NCI-H128 (cell line): ENCODE results near the gene RNF32.

Experiments
- DNase-seq: peaks from one replicate; lab custom pipeline; 2025; ENCODE audit not compliant: unreplicated experiment; lab: John Stamatoyannopoulos, UW

Gene RNF32

DNA sequence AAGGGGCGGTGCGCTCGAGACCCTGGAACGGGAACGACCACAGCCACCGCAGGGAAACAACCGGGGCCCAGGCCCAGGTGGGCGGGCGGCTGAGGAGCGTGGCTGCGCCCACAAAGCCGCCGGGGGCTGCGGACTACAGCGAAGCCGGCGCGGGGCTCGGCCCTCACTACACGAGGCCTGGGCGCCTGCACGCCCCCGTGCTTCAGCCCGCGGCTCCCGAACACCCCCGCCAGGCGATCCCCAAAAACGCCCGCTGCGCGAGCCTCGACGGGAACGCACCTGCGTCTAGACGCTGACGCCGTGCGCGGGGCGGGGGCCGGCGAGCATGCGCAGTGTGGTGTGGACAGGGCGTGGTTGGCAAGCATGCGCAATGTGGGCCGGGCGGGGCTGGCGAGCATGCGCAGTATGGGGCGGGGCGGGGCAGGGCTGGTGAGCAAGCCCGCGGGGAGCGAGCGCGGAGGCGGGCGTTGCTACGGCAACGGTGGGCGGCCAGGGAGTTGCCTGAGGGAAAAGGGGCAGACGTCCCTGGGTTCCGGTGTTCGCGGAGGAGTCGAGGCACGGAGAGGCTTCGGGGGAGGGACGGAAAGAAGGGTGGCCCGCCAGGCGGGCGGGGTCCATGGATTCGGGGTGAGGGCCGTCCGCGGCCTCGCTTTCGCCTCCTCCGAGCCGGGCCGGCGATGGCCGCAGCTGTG, at the start of gene RNF32:
RNF32 (plus strand) TSS at position 518 of the 692 bp plus-strand sequence. CDS start 3,104 bp downstream, outside the sequence.
- DNase-seq, result peak; percentile 59

DNA sequence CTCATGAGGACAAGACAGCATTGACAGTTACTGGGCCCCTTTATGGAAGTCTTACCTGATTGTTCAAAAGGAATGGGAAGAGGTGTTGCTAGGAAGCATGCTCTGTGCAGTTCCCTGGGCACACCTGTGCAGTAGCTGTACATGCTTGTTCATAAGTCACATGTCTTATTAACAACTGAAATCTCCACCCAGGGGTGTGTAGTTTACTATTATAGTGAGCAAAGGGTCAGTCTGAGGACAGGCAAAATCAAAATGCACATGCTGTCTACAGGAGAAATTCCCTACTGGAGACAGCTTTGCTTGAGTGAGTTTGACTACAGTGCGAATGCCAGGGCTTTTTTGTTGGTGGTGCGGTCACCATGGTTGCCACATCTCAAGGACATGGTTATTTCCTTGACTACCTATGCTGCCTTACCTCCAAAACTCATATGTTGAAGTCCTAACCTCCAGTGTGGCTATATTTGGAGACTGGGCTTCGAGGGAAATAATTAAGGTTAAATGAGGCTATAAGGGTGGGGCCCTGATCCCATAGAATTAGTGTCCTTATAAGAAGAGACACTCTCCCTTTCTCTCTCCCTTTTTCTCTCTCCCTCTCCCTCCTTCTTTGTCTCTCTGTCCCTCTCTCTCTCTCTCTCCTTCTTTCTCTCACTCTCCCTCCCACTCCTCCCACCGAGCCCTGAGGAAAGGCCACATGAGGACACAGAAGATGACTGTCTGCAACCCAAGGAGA, 48.3 kb upstream of the RNF32 start:
- DNase-seq, result no peak

DNA sequence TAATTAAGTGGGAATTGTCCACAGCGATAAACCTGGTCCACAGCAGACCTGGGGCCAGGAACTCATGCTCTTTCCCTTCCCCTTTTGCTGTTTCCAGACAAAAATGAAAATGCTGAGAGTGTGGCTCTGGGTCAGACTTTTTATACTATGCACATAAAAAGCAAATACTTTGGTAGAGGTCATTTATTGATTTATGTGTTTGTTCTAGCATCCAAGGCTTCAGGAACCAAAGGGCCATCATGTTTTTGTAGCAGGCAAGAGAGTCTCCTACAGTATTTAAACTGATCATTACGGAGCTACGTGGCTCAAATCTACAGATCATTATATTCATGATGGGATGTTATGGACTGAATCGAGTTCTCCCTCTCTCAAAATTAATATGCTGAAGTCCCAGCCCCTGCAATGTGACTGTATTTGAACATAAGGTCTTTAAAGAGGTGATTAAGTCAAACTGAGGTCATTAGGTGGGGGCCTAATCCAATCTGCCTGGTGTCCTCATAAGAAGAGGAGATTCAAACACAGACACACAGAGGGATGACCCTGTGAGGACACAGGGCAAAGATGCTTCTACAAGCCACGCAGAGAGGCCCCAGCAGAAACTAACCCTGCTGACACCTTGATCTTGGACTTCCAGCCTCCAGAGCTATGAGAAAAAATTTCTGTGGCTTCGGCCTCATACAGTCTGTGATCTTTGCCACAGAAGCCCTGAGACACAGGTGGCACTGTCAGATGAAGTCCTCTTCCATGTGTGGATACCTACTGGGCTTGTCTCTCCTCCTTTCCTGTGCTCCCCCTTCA, 46.1 kb upstream of the RNF32 start:
- no peak for DNase-seq

DNA sequence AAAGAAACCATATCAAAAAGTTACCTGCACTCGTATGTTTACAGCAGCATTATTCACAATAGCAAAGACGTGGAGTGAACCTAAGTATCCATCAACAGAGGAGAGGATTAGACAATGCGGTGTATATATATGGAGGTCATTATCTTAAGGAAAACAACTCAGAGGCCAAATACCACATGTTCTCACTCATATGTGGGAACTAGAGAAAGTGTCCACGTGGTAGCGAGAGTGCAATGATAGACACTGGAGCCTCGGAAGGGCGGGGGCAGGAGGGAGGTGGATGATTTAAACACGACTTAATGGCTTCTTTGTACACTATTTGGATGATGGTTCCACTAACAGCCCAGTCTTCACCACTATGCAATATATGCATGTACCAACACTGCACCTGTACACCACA, 40.1 kb upstream of the RNF32 start:
- no peak for DNase-seq

DNA sequence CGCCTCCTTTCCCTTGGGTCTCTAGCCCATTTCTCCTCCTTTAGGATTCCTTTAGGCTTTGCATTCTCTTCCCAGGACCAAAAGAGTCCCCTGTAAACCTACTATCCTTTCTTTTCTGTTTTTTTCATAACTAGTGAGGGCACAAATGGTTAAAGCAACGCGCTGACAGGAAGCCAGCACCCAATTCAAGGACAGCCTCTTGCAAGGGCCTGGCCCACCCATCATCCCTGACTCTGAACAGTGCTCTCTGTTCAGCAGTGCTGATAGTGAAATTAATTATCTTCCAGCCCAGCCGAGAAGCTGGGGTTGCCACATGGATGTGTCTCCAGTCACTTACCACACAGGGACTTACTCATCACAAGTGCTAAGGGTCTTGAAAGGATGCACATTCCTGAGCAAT, 38.3 kb upstream of the RNF32 start:
- no peak for DNase-seq

DNA sequence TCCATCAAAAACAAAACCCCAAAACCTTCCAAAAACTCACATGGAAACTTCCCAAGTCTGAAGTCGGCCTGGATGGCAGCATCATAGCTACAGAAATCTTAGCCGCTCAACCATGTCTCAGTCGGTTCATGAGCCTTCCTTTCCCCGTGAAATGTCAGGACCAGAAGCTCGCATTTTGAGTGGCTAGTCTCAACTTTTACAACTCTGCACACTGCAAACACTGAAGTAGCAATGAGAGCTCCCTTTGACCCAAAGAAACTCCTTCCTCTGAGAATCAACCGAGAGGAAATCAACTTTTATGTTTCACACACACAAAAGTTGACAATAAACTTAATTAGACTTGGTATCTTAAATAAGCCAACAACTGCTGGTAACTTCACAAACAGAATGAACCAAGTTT, 37.6 kb upstream of the RNF32 start:
- no peak for DNase-seq

DNA sequence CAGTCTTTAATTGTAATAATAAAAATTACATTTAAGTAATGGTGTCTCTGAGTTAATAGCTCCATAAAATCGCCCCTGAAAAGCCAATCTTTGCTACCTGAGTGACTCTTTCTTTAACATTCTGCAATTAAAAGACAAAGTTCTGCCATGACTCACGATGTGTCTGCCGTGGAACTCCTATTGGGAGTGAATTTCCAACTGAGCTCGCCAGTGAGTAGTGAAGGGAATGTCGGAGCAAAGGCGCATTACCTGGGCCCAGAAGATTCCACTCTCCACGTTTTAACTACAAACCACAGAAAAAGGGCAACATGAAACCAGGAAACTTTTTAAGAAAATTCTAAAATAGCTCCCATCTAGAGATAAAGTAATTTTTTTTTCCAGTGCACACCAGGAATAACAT, 36.9 kb upstream of the RNF32 start:
- DNase-seq, result no peak

DNA sequence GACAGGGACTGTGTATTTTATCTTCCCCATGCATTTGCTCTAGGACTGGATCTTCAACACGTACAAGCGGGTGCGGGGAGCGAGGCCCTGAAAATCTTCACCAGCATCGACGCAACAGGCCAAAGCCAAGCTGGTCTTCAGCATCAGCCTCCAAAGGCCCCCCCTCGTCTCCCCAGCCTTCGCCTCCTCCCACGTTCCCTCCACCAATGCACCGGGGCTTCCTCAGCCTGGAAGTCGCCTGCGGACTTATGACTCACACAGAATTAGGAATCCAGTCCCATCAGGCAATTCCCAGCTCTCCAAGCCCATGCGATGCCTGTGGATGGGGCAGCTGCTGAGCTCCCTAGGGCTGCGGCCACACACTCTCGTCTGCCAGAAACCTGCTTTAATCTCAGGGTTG, 36.3 kb upstream of the RNF32 start:
- DNase-seq, result no peak

DNA sequence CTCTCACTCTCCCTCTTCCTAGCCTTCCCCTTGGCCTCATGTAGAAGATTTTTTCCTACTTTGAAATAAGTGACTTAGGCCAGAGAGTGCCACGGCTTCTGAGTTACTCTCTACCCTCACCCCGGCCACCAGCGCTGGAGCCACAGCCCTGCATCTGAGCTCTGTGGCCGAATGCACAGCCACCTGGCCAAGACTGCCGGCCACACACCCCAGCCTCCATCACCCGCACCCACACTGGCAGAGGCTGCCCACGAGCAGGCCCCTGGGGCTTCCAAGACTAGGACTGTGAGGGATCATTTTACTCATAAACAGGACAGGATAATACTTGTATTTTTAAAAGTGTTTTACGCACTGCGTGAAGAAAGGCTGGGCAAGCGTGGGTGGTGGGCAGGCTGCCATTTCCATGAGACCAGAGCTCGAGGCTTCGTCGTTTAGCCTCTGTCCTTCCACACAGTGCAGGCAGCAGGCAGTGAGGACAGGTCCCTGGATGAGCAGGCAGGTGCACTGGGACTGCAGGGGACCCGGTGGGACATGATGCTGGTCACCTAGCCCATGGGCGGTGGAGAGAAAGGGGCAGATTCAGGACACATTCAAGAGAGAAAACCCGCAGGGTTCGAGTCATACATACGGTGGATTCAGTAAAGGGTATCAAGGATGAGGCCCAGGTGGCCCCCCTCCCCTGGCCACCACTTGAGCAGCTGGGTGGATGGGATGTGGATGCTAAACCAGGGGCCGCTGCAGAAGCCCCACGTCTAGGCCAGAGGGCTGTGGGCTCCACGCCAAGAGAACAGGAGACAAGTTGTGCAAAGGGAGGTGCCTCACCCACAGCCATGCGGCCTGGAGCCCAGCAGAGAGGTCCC, 35.5 kb upstream of the RNF32 start:
- no peak for DNase-seq

DNA sequence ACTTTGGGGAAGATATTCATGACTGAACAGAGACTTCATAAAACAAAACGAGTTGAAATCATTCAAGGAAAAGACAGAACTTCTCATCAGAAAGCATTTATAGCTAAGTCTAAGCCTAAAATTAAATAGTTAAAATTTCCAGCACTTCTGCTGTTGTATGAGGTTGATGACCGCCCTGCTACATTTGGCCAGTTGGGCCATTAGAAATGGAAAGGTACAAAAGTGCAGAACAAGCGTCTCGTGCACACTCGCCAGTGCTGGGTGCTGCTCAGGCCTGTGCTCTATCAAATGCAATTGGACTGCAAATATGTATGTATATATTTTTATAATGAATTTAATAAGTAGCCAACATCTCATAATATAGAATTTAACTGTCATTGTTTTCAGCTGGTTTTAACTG, 34.4 kb upstream of the RNF32 start:
- DNase-seq, result no peak

DNA sequence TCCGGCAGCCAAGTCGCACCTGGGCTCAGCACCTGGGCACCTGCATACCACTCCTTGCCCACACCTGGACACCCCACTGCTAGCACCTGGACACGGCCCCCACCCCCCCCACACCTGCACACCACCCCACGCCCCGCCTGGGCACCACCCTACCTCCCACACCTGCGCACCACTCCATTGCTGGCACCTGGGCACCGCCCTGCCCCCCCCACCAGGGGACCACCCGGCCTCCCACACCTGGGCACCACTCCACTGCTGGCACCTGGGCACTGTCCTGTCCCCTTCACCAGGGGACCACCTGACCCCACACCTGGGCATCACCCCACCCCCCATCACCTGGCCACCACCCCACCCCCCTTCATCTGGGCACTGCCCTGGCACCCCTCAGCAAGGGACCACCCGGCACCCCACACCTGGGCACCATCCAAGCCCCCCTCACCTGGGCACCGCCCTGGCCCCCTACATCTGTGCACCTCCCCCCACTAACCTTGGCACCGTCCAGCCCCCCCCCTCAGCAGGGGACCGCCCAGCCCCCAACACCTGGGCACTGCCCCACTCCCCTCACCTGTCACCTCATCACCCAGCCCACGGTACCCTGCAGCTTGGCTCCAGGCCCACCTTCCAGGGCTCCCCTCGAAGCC, 33.8 kb upstream of the RNF32 start:
- DNase-seq, result no peak

DNA sequence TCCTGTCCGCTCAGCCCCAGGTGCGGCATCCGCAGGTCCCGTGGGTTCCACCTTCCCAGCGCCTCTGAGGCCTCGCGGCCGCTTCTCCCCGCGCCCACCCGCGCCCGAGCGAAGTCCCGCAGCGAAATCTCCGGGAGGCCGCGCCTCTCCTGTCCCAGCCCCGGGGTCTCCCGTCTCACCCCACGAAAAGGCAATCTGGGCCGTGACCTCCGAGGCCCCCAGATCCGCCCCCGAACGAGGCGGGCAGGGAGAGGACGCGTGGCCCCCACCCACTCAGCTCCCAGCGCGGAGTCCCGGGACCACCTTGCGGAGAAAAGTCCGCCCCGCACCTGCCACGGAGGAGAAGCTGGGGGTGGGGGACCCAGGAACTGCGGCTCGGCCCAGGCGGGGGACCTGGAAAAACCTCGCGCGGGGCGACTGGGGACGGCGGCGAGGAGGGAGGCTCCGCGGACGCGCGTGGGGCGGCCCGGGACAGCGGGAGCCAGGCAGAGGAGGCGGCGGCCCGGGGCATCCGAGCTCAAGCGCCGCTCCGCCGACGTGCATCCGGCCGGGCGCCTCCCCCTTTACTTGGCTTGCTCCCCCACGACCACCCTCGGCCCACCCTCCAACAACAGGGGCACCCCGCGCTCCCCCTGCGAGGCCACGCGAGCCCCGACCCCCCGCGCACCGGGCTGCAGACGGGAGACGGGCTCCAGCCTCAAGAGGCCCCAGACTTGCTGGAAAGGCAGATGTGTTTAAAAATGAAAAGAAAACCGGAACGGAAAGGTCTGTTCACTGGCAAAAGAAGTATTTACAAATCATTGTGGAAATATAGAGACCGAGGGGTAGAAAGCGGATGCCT, 33.0 kb upstream of the RNF32 start:
- no peak for DNase-seq

DNA sequence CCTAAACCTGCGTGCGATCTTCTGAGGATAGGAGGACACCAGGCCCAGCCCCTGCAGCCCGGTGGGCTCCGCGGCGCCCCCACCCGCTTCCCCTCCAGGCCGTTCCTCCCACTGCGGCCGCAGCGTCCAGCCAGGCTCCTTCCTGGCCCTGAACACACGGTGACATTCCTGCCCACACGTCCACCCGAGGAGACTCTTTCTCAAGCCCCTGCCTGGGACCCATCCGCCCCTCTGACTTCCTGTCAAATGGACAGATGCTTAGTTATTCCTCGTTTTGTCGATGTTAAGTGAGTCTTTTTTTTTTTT, 32.4 kb upstream of the RNF32 start:
- no peak for DNase-seq

DNA sequence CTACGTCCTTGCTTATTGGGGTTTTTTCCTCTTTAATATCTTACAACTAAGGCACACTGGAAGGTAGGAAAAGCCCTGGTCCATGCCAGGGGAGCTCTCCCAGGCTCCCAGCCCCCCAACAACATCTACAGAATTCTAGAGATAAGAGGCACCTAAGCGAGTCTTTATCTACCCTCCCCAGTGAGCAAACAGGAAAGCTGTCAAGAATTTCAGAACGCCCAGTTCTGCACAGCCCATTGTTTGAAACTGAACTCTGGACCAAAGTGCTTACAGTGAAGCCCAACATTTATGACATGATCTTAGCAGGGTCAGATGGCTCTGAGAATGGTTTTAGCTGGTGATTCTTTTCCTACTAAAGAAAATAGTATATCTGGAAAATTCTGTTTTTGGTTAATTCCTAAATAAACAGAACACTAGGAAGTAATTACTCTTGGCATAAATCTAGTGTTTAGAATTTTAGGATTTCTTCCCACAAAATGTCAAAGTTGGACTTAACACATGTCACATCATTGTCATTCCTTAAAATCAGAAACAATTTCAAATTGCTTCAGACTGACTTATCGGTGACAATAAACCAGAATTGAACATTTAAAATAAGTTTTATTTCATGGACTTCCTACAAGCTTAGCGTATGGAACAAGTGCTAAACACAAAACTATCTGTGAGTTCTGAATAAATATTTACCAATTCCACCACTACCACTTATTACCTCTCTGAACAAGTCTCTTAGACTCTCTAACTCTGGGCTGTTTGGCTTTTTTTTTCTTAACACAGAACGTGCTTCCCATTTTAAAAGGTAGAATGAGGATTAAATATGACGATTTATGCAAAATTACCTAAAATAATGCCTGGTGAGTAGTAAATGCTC, 31.3 kb upstream of the RNF32 start:
- no peak for DNase-seq

DNA sequence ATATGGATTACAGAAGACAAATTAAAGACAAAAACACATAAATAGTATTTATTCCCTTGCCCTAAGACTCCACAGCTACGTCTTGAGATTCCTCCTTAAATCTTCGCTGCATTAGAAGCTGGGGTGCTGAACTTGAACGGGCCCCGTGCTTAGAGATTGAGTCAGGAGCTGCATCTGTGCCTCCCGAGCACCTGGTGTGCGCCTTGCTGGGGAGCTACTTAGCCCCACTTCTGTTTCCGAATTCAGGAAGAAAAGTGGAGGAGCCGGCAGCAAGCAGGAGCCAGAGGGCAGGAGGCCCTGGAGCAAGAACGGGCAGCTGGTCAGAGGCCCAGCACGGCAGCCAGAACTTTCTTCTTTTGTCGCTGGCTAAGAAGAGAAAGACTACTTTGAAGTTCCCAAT, 30.4 kb upstream of the RNF32 start:
- no peak for DNase-seq

DNA sequence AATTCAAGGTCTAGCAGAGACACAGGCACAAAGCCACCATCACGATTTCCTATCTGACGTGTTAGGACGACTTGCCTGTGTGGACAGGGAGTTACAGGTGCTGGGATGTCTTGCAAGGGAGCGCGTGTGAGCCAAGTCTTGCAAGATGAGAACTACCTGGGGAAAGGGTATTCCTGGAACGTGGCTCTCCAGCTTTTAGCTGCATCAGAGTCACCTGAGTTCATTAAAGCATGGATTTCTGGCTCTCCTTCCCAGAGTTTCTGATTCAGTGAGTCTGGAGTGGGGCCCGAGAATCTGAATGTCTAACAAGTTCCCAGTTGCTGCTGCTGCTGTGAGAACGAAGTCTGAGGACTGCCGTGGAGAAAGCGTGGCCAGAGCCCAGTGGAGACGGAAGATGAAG, 30.0 kb upstream of the RNF32 start:
- DNase-seq, result no peak

DNA sequence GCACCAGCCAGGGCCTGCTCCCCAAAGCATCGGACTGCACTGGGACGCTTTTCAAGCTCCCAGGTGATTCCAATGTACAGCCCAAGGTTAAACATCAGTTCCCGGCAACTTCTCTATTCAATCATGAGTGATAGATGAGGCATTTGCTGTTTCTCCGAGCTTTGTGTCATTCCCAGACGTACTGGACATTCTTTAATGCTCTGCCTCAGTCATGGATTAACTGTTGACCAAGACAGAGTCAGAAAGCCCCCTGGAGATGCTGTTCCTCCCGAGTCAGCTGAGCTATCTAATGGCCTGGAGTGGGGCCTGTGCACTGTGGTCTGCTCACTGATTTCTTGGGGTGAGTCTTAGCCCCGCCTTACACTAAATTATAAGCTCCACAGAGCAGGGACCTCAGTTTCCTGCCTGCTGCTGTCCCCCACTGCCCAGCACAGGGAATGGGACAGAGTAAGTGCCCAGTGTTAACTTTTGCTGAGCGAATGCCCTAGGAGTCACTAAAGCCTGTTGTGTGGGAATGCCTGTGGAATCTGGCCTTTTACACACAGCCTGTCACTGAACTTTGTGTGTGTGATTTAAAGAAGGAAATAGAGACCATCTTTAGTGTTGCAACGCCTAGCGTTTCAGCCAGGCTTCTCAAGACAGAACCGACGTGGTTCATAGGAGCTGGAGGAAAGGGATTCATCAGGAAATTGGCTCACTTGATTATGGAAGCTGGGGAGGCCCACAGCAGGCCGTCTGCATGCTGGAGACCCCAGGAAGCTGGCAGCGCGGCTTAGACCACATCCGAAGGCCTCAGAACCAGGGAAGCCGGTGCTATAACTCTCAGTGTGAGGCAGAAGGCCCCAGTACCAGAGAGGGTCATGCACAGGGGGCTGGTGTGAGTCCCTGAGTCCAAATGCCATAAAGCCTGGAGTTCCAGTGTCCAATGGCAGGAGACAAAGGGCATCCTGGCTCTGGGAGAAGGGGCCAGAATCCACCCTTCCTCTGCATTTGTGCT, 29.3 kb upstream of the RNF32 start:
- DNase-seq, result no peak

DNA sequence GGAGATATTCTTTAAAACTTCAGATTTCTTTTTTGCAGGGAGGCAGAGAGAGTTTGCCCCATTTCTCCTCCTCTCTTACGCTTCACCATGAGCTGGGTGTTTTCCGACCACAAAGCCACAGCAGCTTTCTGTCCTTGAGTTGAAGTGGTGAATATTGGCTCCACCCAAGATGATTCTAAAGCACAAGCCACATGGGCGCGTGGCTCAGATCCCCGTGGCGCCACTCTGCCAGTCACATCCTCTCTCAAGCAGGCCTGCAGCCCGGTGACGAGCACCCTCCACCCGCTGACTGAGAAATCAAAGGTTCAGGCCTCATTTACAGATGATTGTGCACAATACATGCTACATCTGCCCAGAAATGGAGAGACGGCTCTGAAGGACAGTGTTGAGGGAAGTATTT, 27.6 kb upstream of the RNF32 start:
- no peak for DNase-seq
